WERI-Rb-1 (cell line): Measurements from ENCODE around the gene RFWD3.

Source experiments
- DNase-seq: peaks from one replicate; pipeline ENCODE4 v3.0.0-alpha.2; 2020
- H3K27ac ChIP-seq: fragments of 250-450 bp; sonication (Bioruptor Pico); 2 replicates; pipeline ENCODE4 v1.5.1; 2020; ENCODE audit warnings: mild to moderate bottlenecking, moderate library complexity
- H3K27me3 ChIP-seq: fragments of 250-450 bp; sonication (Bioruptor Pico); 2 replicates; pipeline ENCODE4 v1.5.1; 2021; ENCODE audit warnings: mild to moderate bottlenecking, low read depth, moderate library complexity; ENCODE audit not compliant: insufficient read depth, severe bottlenecking
- H3K36me3 ChIP-seq: fragments of 250-450 bp; sonication (Bioruptor Pico); 2 replicates; pipeline ENCODE4 v1.5.1; 2020; ENCODE audit warnings: mild to moderate bottlenecking, moderate library complexity
- H3K4me3 ChIP-seq: 2 replicates; pipeline ENCODE4 v1.5.1; 2011; ENCODE audit warnings: low read depth, mild to moderate bottlenecking, control low read depth, low read length
- H3K9me3 ChIP-seq: fragments of 250-450 bp; sonication (Bioruptor Pico); 2 replicates; pipeline ENCODE4 v1.5.1; 2021; ENCODE audit warnings: mild to moderate bottlenecking, moderate library complexity; ENCODE audit not compliant: severe bottlenecking
- TF ChIP-seq, protein P1 (sequence below): IDR thresholded peaks from 2 replicates; pipeline ENCODE4 v1.5.1; 2011; ENCODE audit warnings: low read depth, mild to moderate bottlenecking, control low read depth, inconsistent platforms, low read length

Gene RFWD3

DNA sequence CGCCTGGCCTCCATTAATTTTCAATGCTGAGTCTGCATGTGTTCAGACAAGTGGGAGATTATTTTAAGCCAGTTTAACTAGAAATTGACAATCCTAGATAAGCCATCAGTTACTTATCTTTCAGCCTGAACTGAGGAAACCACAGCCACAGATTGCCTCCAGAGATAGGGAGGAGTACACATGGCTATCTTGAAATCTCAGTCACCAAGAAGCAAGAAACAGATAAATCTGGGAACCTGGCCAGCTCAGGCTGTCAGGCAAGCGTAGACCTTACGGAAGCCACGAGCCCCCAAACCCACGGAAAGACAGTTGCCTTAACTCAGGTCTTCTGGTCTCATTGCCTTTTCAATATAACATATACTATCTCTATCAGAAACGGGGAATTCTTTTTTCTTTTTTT lies 57.7 kb downstream of the RFWD3 start:
- H3K4me3 ChIP-seq = no peak overlapping the region
- DNase-seq = no peak
- no peaks in the 10 kb centered on the region for H3K9me3 ChIP-seq
- H3K36me3 ChIP-seq = peaks cover 2% of the 10 kb centered on the region; the same call in 1 of the 2 replicates
- no peak overlapping the region for H3K27ac ChIP-seq
- TF ChIP-seq, protein P1, sequence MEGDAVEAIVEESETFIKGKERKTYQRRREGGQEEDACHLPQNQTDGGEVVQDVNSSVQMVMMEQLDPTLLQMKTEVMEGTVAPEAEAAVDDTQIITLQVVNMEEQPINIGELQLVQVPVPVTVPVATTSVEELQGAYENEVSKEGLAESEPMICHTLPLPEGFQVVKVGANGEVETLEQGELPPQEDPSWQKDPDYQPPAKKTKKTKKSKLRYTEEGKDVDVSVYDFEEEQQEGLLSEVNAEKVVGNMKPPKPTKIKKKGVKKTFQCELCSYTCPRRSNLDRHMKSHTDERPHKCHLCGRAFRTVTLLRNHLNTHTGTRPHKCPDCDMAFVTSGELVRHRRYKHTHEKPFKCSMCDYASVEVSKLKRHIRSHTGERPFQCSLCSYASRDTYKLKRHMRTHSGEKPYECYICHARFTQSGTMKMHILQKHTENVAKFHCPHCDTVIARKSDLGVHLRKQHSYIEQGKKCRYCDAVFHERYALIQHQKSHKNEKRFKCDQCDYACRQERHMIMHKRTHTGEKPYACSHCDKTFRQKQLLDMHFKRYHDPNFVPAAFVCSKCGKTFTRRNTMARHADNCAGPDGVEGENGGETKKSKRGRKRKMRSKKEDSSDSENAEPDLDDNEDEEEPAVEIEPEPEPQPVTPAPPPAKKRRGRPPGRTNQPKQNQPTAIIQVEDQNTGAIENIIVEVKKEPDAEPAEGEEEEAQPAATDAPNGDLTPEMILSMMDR = no peak
- H3K27me3 ChIP-seq = no peaks in the 10 kb centered on the region

DNA sequence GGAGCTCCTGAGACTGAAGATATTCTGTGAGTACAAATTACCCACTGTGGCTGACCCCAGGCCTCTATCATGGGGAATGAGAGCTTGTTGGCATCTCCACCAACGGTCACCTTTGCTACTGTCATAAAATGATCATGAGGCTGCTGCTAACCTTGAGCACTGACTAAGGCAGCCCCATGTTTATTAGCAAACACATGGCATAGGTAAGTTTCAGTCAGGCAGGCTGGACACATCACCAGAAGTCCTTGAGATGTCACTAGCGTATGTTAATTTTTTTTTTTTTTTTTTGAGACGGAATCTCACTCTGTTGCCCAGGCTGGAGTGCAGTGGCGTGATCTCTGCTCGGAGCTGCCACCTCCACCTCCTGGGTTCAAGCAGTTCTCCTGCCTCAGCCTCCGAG lies 58.3 kb downstream of the RFWD3 start:
- Histone ChIP-seq H3K9me3 (no peaks in the 10 kb centered on the region), H3K27me3 (no peaks in the 10 kb centered on the region), H3K36me3 (peaks cover 2% of the 10 kb centered on the region; the same call in 1 of the 2 replicates), H3K4me3 (no peak overlapping the region), H3K27ac (no peak overlapping the region)
- TF ChIP-seq, protein P1 = no peak
- DNase-seq = no peak

- peak; percentile 11 for DNase-seq
- H3K27me3 ChIP-seq = no peaks in the 10 kb centered on the region
- TF ChIP-seq, protein P1 = no peak
- no peaks in the 10 kb centered on the region for H3K9me3 ChIP-seq
- peak overlapping the region; percentile 93; the same call in 1 of the 2 replicates for H3K27ac ChIP-seq
- H3K36me3 ChIP-seq = peaks cover 2% of the 10 kb centered on the region; the same call in 1 of the 2 replicates
- no peak overlapping the region for H3K4me3 ChIP-seq
Measured at GRCh38 chr16:74607962-74608356, 58.7 kb downstream of the RFWD3 start.

- DNase-seq = no peak
- TF ChIP-seq, protein P1 = no peak
- peak overlapping the region; percentile 93 for H3K27ac ChIP-seq
Measured at GRCh38 chr16:74607310-74607961, 59.2 kb downstream of the RFWD3 start.

DNA sequence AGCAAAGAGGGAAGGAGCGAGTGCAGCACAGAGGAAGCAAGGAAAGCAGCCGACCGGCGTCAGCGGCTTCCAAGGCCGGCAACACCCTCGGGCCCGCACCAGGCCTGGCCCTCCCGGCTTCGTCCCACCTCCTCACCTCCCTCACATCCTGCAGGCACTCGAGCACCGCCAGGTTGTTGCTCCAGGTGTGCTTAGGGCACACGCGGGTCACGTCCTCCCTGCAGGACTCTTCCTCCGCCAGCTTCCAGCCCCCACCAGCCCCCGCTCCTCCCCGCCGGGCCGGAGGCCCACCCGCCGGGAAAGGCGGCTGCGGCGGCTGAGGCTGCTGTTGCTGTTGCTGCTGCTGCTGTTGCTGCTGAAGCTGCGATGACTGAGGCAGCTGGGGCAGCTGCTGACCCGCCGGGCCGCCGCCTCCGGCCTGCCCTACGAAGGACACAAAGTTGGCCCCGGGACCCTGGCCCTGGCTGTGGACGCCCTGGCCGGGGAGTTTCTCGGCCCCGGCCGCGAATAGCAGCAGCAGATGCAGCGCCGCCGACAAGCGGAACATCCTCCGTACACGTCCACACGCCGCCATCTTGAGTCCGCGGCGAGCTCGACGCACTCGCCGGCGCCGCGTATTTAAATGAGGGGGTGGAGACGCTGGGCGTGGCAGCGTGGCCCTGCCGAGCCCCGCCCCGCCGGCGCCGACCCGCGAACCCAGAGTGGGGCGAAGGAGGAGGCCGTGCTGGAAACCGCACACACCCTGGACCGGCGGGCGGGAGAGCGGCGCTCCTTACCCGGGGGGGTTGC lies 60.0 kb downstream of the RFWD3 start, which contains the start of gene GLG1:
GLG1 (minus strand) TSS at position 594 of the 789 bp plus-strand sequence; CDS start at position 574, 20 bp downstream.
- DNase-seq = peak; percentile 89
- Histone ChIP-seq H3K27ac (peak within 1 kb of the TSS; percentile 93), H3K9me3 (no peaks in the 10 kb centered on the region), H3K36me3 (peaks cover 2% of the 10 kb centered on the region; the same call in 1 of the 2 replicates), H3K4me3 (peak within 1 kb of the TSS; percentile 95), H3K27me3 (no peaks in the 10 kb centered on the region)
- TF ChIP-seq, protein P1 = no peak

More at GRCh38 chr16:74607310-74607961, 59.2 kb downstream of the RFWD3 start:
- H3K27me3 ChIP-seq = no peaks in the 10 kb centered on the region
- no peaks in the 10 kb centered on the region for H3K9me3 ChIP-seq
- peaks cover 2% of the 10 kb centered on the region; the same call in 1 of the 2 replicates for H3K36me3 ChIP-seq
- H3K4me3 ChIP-seq = peak overlapping the region; percentile 95
